Activated T-cell treated with anti-CD3 and anti-CD28 coated beads, Interleukin-2, amount 50 U/mL, for 24 hours (primary cell): ENCODE data around the gene NECAB2.

ENCODE experiments used
- DNase-seq: peaks from one replicate; pipeline ENCODE4 v3.0.0-alpha.2; 2020
- H3K27ac Mint-ChIP-seq: 2 replicates; pipeline ENCODE4 v1.8.0; 2020; ENCODE audit warnings: mild to moderate bottlenecking, mixed read lengths
- H3K27me3 Mint-ChIP-seq: 2 replicates; pipeline ENCODE4 v1.8.0; 2020; ENCODE audit warnings: mixed read lengths
- H3K36me3 Mint-ChIP-seq: 2 replicates; pipeline ENCODE4 v1.8.0; 2020; ENCODE audit warnings: low read depth, mixed read lengths
- H3K4me1 Mint-ChIP-seq: 2 replicates; pipeline ENCODE4 v1.8.0; 2020; ENCODE audit warnings: low read depth, mixed read lengths
- H3K4me3 Mint-ChIP-seq: 2 replicates; pipeline ENCODE4 v1.8.0; 2020; ENCODE audit warnings: mild to moderate bottlenecking, moderate library complexity, mixed read lengths
- H3K9me3 Mint-ChIP-seq: 2 replicates; pipeline ENCODE4 v1.8.0; 2020; ENCODE audit warnings: mixed read lengths

Gene NECAB2

DNA sequence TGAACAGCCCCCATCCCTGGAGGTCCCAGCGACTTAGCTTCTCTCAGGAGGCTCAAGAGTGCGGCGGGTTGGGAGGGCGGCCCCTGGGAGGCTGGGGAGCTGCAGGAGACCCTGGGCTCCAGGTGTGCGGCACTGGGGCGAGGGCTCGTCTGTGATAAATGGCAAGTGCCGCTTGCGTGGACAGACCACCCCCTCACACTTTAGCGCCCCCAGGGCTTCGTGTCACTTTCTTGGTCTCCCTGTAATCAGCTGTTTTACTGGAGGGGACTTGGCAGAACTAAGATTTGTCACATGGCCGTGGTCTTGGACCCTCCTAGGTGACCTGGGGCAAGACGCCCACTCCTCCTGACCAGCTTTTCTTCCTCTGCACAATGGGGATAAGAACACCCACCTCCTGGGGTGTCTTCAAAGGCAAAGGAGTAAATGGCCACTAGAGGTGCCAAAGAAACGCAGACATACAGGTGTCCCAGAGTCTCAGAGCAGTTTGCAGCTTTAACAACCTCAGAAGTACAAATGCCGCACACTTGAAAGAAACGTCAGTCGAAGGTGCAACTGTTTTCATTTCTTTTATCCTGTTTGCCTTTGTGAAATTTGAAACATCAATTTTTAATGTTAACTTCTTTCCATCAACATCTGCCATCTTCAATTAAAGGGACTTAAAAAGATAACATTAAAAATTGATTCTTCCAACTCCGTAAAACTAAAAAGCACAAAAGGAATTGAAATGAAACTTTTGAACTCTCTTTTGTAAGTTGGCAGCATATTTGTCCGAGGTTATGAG lies 14.1 kb upstream of the NECAB2 start:
- DNase-seq = peak; percentile 34

DNA sequence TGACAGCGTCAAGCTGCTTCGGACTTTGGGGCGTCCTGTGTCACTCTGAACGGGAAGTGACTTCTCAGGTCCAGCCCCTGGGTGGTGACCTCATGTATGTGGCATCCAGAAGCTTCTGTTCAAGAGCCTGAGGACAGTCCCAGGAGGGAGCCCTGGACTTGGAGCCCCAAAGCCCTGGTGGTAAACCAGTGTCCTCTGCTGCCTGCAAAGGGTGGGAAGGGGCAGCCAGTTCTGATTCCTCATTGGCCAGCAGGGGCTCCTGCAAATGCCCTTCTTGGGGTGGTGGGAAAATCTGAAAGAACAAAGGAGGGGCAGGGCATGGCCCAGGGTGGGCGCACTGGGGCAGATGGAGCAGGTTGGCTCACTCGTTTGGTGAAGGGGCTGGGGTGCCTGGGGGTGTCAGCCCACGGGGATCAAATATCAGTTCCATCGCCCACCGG lies 13.4 kb upstream of the NECAB2 start:
- H3K9me3 Mint-ChIP-seq = no peaks in the 10 kb centered on the region
- no peak overlapping the region for H3K4me3 Mint-ChIP-seq
- no peaks in the 10 kb centered on the region for H3K36me3 Mint-ChIP-seq
- DNase-seq = no peak
- H3K27ac Mint-ChIP-seq = no peak overlapping the region
- peaks cover 33% of the 10 kb centered on the region for H3K27me3 Mint-ChIP-seq
- H3K4me1 Mint-ChIP-seq = peaks cover 14% of the 10 kb centered on the region

More for the DNA sequence above, 14.1 kb upstream of the NECAB2 start:
- no peaks in the 10 kb centered on the region for H3K36me3 Mint-ChIP-seq
- H3K4me1 Mint-ChIP-seq = peaks cover 14% of the 10 kb centered on the region
- no peaks in the 10 kb centered on the region for H3K9me3 Mint-ChIP-seq
- H3K27me3 Mint-ChIP-seq = peaks cover 33% of the 10 kb centered on the region
- H3K4me3 Mint-ChIP-seq = peak overlapping the region; percentile 52
- H3K27ac Mint-ChIP-seq = no peak overlapping the region

DNA sequence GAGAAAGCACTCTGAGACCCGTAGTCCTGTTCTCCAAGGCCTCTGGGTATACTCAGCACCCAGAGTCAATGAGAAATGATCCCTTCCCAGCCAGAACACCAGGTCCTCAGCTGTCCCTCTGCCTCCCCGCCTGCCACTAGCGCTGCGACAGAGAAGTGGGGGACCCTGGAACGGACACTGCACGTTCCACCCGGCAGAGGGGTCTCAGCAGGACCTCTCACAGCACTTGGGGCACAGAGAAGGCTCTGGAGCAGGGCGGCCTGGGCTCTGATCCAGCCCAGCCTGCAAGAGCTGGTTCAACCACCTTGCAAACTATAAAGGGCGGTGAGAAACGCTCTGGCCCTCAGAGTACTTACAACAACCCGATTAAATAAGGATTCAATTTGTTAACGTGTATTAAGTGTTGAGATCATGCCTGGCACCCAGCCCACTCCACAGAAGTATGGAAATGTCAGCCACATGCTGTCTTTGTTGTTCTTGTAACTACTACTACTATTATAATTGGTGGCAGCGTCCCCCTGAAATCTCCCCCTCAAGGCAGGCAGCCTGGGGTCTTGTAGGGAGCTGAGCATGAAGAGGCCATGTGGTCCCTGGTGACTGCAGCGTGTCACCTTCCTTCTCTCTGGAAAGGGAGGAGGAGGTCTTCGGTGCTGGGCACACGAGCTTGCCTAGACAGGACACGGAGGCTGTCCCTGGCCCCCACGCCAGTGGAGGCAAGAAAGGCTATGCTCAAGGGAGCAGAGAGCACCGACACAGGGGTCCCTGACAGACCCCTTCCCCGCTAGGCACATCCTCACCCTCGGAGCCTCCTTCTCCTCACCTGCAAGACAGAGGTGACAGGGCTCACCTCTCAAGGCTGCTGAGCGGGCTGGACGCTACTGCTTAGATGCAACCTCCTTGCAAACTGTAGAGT lies 12.6 kb upstream of the NECAB2 start:
- no peak for DNase-seq
- H3K9me3 Mint-ChIP-seq = no peaks in the 10 kb centered on the region
- H3K36me3 Mint-ChIP-seq = no peaks in the 10 kb centered on the region
- peaks cover 33% of the 10 kb centered on the region for H3K27me3 Mint-ChIP-seq
- no peak overlapping the region for H3K4me3 Mint-ChIP-seq
- no peak overlapping the region for H3K27ac Mint-ChIP-seq
- peaks cover 14% of the 10 kb centered on the region for H3K4me1 Mint-ChIP-seq

DNA sequence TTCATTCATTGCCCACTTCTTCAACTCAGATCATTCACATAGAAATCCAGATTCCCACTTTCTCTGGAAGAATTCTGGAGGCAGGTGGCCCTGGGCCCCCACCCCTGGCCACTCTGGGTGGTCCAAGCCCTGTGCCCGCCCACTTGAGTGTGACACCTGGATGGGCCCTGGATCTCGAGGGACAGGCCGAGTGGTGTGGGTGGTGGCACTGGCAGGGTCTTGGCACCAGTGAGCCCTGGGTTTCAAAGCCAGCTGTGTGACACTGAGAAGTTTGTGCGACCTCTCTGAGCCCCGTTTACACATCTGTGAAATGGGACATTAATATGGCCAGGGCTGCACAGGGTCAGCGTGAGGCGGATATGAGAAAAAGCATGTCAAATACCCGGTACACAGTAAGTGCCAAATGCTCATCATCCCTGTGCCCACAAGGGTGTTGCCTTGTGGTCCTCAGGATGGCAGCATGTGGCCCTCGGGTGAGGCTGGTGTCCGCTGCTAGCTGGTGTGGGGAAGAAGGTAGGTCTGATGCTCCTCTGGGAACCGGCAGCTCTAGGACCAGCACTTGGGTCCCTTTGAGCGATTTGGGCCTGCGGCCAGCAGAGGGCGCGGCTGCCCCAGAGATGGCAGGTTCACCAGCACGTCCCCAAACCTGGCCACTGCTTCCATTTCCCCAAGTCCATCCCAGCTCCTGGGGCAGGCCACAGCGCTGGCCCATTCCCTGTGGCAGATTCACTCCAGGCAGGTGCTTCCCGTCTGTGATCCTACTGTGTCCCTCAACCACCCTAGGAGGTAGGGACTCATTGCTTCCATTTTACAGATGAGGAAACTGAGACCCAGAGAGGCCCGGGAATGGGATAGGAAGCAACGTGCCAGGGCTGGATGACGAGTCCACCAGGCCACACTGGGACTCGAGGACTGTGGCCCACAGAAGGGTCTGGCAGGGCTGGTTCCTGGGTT lies 11.4 kb upstream of the NECAB2 start:
- peaks cover 14% of the 10 kb centered on the region for H3K4me1 Mint-ChIP-seq
- DNase-seq = peak; percentile 84
- no peak overlapping the region for H3K27ac Mint-ChIP-seq
- no peaks in the 10 kb centered on the region for H3K36me3 Mint-ChIP-seq
- no peak overlapping the region for H3K4me3 Mint-ChIP-seq
- H3K27me3 Mint-ChIP-seq = peaks cover 33% of the 10 kb centered on the region
- H3K9me3 Mint-ChIP-seq = no peaks in the 10 kb centered on the region

DNA sequence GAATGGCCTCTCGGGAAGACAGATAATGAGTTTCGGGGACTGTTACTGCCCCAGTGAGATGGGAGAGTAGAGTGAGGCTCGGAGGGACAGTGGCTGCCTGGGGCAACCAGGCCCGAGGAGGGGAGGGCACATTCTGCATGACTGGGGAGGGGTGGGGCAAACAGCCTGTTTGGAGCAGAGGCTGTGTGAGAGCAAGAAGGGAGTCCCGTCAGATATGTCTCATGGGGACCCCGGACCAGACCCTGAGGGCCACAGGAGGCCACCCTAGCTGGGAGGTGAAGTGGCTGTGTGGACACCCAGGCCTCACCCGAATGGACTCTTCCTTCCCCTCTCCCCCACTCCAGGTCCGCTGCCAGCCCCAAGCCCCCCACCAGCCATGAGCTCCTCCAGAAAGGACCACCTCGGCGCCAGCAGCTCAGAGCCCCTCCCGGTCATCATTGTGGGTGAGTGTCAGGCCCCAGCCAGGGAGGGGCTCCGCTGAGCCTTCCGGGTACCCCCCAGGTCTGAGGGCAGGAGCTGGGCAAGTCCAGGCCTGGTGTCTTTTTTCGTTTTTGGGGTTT lies 10.7 kb upstream of the NECAB2 start:
- Mint-ChIP-seq H3K9me3 (no peaks in the 10 kb centered on the region), H3K27me3 (peaks cover 33% of the 10 kb centered on the region), H3K27ac (no peak overlapping the region), H3K4me3 (no peak overlapping the region), H3K4me1 (peaks cover 13% of the 10 kb centered on the region), H3K36me3 (no peaks in the 10 kb centered on the region)
- no peak for DNase-seq

DNA sequence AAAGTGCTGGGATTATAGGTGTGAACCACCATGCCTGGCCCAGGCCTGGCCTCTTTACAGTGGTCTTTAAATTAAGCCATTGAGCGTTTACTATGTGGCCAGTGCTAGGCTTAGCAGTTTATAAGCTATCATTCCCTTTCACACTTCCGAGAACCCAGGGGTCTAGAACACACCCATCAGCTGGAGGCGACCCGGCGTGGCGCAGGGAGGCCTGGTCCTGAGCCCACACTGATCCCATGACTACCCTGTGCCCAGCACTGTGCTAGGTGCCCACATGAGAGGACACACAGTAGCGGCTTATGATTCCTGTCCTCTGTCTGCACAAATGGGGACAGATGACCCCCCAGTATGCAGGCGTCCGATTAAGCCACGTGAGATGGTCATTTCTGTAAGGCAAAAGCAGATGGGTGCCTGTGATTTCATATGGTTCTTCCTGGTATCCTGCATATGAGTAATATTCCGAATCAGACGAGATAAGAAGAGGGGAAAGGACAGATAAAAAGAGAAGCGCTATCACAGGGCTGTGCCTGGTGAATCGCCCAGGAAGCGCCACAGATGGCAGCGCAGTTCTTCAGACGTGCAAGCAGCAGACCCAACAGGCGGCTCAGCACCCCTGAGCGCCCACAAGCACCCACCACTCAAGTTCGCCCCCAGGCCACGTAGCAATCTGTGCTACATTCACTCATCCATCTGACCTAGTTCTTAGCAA lies 9.8 kb upstream of the NECAB2 start:
- Mint-ChIP-seq H3K9me3 (no peaks in the 10 kb centered on the region), H3K36me3 (no peaks in the 10 kb centered on the region), H3K27ac (no peak overlapping the region), H3K4me1 (peaks cover 6% of the 10 kb centered on the region), H3K27me3 (peaks cover 33% of the 10 kb centered on the region), H3K4me3 (no peak overlapping the region)
- DNase-seq = no peak

DNA sequence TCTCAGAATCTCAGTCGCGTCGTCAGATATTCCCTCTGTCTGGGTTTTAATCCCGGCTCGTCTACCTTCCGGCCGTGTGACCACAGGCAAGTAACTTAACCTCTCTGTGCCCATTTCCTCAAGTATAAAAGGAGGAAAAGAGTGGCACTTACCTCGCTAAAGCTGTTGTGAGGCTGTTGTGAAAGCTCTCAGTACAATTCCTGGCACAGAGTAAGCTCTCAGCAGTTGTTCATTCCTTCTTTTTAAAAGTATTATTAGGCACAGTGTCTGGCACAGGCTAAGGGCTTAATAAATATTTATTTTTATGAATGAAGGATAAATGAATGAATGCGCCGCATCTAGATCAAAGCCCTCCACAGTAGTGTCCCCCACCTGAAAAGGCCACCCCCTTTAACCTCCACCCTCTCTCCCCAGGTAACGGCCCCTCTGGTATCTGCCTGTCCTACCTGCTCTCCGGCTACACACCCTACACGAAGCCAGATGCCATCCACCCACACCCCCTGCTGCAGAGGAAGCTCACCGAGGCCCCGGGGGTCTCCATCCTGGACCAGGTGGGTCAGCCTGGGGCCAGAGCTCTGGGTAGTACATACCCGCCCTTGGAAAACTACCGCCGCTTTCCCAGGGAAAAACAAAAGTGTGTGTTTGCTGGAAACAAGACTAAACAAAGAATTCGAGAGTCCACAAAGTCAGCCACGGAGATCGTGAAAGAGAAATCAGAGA lies 9.0 kb upstream of the NECAB2 start:
- Mint-ChIP-seq H3K27ac (no peak overlapping the region), H3K4me1 (peaks cover 4% of the 10 kb centered on the region), H3K4me3 (no peak overlapping the region), H3K9me3 (no peaks in the 10 kb centered on the region), H3K27me3 (peaks cover 27% of the 10 kb centered on the region), H3K36me3 (no peaks in the 10 kb centered on the region)
- no peak for DNase-seq

DNA sequence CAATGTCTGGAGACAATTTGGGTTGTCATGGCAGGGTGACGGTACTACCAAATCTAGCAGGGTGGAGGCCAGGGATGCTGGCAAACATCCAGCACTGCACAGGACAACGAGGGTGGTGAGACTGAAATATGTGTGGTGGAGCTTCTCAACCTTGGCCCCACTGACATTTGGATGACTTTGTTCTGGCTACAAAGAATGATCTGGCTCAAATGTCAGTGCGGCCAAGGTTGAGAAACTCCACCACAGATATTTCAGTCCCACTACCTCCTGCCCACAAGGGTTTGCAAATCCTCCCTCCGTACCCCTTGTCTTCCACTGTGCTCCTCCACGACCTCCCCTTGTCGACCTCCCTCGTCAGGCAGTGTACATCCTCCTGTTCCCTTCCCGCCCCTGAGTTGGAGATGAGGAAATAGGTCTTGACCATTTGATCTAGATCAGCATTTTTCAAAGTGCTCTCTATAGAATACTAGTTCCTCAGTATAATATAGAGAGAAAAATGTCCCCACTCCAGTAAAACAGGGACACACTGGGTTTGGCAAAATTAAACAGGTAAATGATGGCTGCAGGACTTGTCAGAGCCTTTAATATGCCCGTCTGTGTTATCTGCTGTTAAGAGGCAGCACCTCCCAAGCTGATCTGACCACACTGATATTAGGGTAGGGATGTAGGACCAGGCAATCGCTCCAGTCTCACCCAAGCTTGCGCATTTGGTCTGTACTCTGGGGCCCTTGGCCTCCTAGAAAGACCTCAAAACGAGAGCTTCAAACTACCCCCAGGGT lies 8.2 kb upstream of the NECAB2 start:
- H3K4me1 Mint-ChIP-seq = no peaks in the 10 kb centered on the region
- no peak overlapping the region for H3K4me3 Mint-ChIP-seq
- H3K36me3 Mint-ChIP-seq = no peaks in the 10 kb centered on the region
- no peak for DNase-seq
- no peaks in the 10 kb centered on the region for H3K9me3 Mint-ChIP-seq
- peaks cover 19% of the 10 kb centered on the region for H3K27me3 Mint-ChIP-seq
- no peak overlapping the region for H3K27ac Mint-ChIP-seq

DNA sequence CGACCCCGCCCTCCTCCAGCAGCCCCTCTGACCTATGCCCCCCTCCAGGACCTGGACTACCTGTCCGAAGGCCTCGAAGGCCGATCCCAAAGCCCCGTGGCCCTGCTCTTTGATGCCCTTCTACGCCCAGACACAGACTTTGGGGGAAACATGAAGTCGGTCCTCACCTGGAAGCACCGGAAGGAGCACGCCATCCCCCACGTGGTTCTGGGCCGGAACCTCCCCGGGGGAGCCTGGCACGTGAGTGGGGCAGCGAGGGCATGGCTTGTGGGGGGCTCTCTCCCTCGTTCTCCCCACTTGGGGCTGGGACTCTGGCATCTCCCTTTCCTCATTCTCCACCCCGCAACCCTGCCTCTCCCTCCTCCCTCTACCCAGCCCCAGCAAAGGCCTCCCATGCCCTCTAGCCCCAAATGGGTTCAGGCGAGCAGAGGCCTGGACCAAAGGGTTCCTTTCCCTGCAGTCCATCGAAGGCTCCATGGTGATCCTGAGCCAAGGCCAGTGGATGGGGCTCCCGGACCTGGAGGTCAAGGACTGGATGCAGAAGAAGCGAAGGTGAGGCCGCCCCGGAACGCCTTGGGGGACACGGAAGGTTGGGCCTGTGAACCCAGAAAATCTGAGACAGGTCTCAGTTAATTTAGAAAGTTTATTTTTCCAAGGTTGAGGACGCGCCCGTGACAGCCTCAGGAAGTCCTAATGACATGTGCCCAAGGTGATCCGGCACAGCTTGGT lies 7.4 kb upstream of the NECAB2 start:
- Mint-ChIP-seq H3K36me3 (no peaks in the 10 kb centered on the region), H3K27me3 (peaks cover 11% of the 10 kb centered on the region), H3K27ac (no peak overlapping the region), H3K4me3 (no peak overlapping the region), H3K4me1 (no peaks in the 10 kb centered on the region), H3K9me3 (no peaks in the 10 kb centered on the region)
- no peak for DNase-seq

DNA sequence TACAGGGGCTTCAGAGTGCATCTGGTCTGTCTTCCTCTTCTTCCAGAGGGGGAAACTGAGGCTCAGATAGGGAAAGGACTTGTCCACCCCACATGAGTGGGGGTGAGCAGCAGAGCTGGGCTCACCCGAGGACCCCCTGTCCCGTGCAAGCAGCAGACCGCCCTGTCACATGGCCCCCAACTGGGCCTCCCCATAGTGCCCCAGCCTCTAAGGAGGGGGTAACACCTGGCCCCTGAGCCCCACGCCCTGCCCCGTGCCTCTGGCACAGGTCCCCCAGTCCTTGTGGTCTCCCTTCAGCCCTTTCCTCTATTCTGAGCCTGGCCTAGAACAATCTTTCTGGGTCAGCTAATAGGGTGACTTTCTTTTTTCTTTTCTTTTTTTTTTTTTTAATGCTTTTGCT lies 6.5 kb upstream of the NECAB2 start:
- no peak for DNase-seq
- Mint-ChIP-seq H3K4me3 (no peak overlapping the region), H3K36me3 (no peaks in the 10 kb centered on the region), H3K27ac (no peak overlapping the region), H3K4me1 (no peaks in the 10 kb centered on the region), H3K9me3 (no peaks in the 10 kb centered on the region), H3K27me3 (peaks cover 3% of the 10 kb centered on the region)

DNA sequence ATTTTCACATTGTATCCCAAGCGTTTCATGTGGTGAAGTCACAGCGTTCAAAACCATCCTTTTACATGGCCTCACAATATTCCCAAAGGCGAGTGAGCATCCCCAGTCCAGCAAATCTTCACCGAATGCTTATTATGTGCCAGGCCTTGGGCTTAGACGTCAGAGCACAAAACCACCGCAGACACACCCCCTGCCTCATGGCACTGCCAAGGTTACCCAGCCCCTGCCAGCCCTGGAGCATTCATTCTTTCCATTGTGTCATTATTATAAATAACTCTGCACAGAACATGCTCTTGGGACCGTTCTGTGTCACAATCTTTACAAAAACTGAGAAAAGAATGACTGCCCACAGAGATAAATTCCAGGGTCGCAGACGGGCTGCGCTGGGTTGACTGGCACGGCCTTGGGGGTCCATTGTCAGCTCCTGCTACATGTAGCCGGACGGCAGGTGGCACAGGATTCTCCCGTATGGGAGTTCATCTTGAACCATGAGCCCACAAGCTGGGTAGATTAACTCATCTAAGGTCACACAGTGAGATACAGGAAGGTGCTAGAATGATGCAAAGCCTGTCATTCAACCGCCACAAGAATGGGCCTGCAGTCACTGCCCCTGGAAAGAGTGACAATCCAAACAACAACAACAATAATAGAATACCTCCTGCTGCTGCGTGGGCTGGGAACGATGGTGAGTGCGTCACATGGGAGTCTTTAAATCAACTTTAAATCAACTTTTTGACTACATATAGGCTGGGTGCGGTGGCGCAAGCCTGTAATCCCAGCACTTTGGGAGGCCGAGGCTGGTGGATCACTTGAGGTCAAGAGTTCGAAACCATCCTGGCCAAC lies 4.5 kb upstream of the NECAB2 start:
- H3K36me3 Mint-ChIP-seq = no peaks in the 10 kb centered on the region
- H3K27ac Mint-ChIP-seq = no peak overlapping the region
- H3K27me3 Mint-ChIP-seq = peaks cover 6% of the 10 kb centered on the region
- no peaks in the 10 kb centered on the region for H3K9me3 Mint-ChIP-seq
- DNase-seq = no peak
- H3K4me1 Mint-ChIP-seq = peaks cover 1% of the 10 kb centered on the region
- no peak overlapping the region for H3K4me3 Mint-ChIP-seq
